Transverse colon (tissue), 3 donors: Measurements from ENCODE around the gene PTGR3.

ENCODE experiments used
- EP300 ChIP-seq: sonication (generic); formaldehyde crosslinking; IDR thresholded peaks from one replicate; pipeline ENCODE4 v1.6.1; 2017; ENCODE audit warnings: antibody characterized with exemption, low read depth
- POLR2AphosphoS5 ChIP-seq, 3 donors: sonication (generic); formaldehyde crosslinking; IDR thresholded peaks; one replicate each; pipeline ENCODE4 v1.6.1; 2016; ENCODE audit warnings: antibody characterized with exemption in 3 of 3

DNA sequence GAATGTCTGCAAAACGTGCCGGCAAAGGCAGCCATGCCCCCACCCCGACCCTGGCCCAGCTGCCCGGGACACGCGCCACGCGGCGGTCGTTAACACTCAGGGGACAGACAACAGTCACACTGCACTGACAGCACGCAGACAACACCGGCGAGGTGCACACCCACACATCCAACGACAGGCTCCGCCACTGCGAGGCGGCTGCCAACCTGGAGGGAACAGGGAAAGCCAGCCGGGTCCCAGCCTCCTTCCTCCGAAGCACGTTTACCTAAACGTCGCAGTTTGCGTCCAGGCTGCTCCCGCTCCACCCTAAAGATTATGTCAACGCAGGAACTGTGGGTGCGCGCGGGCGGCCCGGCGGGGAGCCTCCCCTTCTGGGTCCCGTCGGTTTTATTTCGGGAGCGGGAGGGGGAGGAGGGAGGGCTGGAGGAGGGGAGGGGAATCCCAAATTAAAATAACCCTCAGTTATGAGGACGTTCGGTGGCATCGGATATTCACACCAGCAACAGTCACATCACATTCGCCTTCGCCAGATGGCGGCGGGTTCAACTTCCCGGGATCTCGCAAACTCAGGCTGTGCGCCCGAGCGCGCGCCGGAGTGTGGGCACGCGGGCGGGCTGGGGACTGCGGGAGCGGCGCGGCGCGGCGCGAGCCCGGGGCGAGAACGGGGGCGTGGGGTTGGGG, 644 bp downstream of the PTGR3 start:
- TF ChIP-seq POLR2AphosphoS5 (IDR thresholded peaks at IDR 0.05) (peak in 2 of 3 donors; percentile 27 to 46), EP300 (no peak)
